Hepatocyte (in vitro differentiated cells): ENCODE data around the gene STK32C. TPM values are rescaled to one million over a fixed set of nuclear protein-coding genes. Genes with fewer than 3 reads are reported as not detected.

Source experiments
- DNase-seq: peaks from one replicate; pipeline ENCODE4 v3.0.0-alpha.2; 2016; ENCODE audit warnings: low spot score
- H2AFZ ChIP-seq: fragments of 200-600 bp; sonication (generic); 2 replicates; pipeline ENCODE4 v1.6.0; 2016; ENCODE audit warnings: antibody characterized with exemption, mild to moderate bottlenecking
- H3K27ac ChIP-seq: fragments of 200-600 bp; sonication (generic); 2 replicates; pipeline ENCODE4 v1.5.1; 2016; ENCODE audit warnings: mild to moderate bottlenecking
- H3K27me3 ChIP-seq: fragments of 200-600 bp; sonication (generic); 2 replicates; pipeline ENCODE4 v1.6.1; 2016
- H3K36me3 ChIP-seq: fragments of 200-600 bp; sonication (generic); replicated peaks from 2 replicates; pipeline ENCODE4 v1.5.1; 2016; ENCODE audit warnings: low read depth; ENCODE audit not compliant: insufficient read depth
- H3K4me1 ChIP-seq: fragments of 200-600 bp; sonication (generic); 2 replicates; pipeline ENCODE4 v1.5.1; 2016; ENCODE audit warnings: mild to moderate bottlenecking, moderate library complexity; ENCODE audit not compliant: insufficient read depth
- H3K4me2 ChIP-seq: fragments of 200-600 bp; sonication (generic); 2 replicates; pipeline ENCODE4 v1.6.0; 2016
- H3K4me3 ChIP-seq: fragments of 200-600 bp; sonication (generic); 2 replicates; pipeline ENCODE4 v1.5.1; 2016; ENCODE audit warnings: mild to moderate bottlenecking
- H3K79me2 ChIP-seq: fragments of 200-600 bp; sonication (generic); 2 replicates; pipeline ENCODE4 v1.6.0; 2017; ENCODE audit warnings: mild to moderate bottlenecking
- H3K9me2 ChIP-seq: fragments of 200-600 bp; sonication (generic); replicated peaks from 2 replicates; pipeline ENCODE4 v1.6.0; 2017; ENCODE audit warnings: mild to moderate bottlenecking; ENCODE audit not compliant: insufficient read depth
- H3K9me3 ChIP-seq: fragments of 200-600 bp; sonication (generic); 2 replicates; pipeline ENCODE4 v1.5.1; 2016; ENCODE audit warnings: low read depth, mild to moderate bottlenecking
- H4K20me1 ChIP-seq: fragments of 200-600 bp; sonication (generic); 2 replicates; pipeline ENCODE4 v1.6.0; 2016; ENCODE audit warnings: mild to moderate bottlenecking; ENCODE audit not compliant: insufficient read depth, poor library complexity, severe bottlenecking
- EZH2 ChIP-seq: fragments of 200-600 bp; sonication (generic); IDR thresholded peaks from 2 replicates; pipeline ENCODE4 v1.6.1; 2016; ENCODE audit warnings: antibody characterized with exemption, mild to moderate bottlenecking, borderline replicate concordance
- EZH2phosphoT487 ChIP-seq: fragments of 200-600 bp; sonication (generic); IDR thresholded peaks from one replicate; pipeline ENCODE4 v1.6.1; 2018; ENCODE audit warnings: antibody characterized with exemption, mild to moderate bottlenecking, low read depth, moderate library complexity; ENCODE audit not compliant: unreplicated experiment, severe bottlenecking
- WGBS: methylation state at CpG from one replicate; pipeline ENCODE4 v1.1.6; 2016; ENCODE audit warnings: low lambda C conversion rate; ENCODE audit errors: missing lambda C conversion rate; 5-methylcytosine and 5-hydroxymethylcytosine counted together
- polyA plus RNA-seq: library from polyadenylated mRNA; unstranded; fragments of >200 nt; fragmentation: Nextera tagmentation; extraction: Ambion mirVana; gene quantifications from 2 replicates; pipeline ENCODE4 v1.2.1, GENCODE V29; 2016
- total RNA-seq: library from RNA; depleted of rRNA; stranded (reverse); fragments of >200 nt; gene quantifications from 2 replicates; pipeline ENCODE4 v1.2.3, GENCODE V29; 2014
- TF ChIP-seq, protein P1 (sequence below): fragments of 200-600 bp; sonication (generic); IDR thresholded peaks from 2 replicates; pipeline ENCODE4 v1.5.1; 2016; ENCODE audit warnings: antibody characterized with exemption, mild to moderate bottlenecking; ENCODE audit not compliant: poor library complexity

Gene STK32C
- total and polyA plus RNA-seq, 2 experiments from 2014 or later, result 7.9 to 12.2 TPM

DNA sequence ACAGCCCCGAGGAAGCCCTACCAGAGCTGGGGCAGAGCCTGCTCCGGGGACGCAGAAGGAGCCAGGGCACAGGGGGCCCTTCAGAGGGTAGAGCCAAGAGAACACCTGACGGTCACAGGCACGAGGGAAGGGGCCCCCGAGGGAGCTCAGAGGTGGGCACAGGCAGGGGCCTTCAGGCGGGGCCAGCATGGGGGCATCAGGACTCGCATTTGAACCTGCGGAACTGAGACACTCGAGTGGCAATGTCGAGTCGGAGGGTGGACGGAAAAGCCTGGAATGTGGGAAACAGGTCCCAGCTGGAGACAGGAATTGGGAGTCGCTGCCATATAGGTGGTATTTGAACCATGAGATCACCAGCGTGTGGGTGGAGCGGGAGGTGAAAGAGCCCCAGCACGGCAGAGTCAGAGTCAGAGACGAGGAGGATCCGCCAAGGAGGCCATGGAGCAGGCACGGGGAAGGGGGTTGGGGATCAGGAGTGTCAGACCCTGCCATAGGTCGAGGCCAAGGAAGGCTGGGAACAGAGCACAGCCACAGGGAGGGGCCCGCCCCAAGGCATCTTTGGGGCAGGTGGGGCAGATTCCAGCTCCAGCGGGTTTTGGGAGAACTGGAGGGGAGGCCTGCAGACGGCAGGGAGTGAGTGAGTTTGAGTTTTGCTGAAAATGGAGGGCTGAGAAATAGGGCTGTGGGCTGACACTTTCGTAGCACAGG is 13.8 kb downstream of the STK32C start:
- 78% methylated on average over 24 of the region's 25 CpGs for WGBS
- H3K79me2 ChIP-seq, result no peaks in the 10 kb centered on the region
- H2AFZ ChIP-seq, result no peak overlapping the region
- no peaks in the 10 kb centered on the region for H4K20me1 ChIP-seq
- DNase-seq, result no peak
- H3K4me2 ChIP-seq, result no peak overlapping the region
- no peaks in the 10 kb centered on the region for H3K4me1 ChIP-seq
- H3K4me3 ChIP-seq, result no peak overlapping the region
- H3K9me2 ChIP-seq, result no peaks in the 10 kb centered on the region
- no peak for TF ChIP-seq EZH2
- H3K27me3 ChIP-seq, result no peaks in the 10 kb centered on the region
- no peaks in the 10 kb centered on the region for H3K9me3 ChIP-seq
- H3K36me3 ChIP-seq, result no peaks in the 10 kb centered on the region
- no peak overlapping the region for H3K27ac ChIP-seq

DNA sequence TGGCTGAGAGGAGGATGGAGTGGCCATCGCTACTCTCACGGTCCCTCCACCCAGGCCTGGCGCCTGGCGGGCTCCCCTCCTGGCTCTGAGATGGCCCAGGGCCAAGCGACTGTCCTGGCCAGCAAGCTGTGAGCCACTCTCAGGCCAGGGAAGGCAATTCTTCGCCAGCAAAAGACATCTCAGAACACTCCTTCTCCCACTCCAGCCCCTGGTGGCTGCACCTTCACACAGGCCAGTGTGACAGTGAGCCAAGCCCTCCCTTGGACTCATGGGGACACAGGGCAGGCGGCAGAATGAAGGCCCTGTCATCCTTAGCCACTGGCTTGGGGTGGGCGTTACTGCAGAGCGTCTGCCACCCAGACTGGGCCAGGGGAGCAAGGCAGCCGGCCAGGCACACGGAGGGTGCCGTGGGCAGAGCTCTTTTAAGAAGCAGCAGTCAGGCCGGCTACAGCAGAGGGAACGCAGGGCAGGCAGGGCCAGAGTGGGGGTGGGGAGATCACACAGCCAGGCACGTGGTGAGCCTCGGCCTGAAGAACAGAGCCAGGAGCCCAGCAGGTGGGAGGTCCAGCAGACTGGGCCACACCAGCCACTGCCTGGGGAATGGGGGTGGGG is 14.4 kb downstream of the STK32C start:
- H3K4me2 ChIP-seq, result no peak overlapping the region
- TF ChIP-seq, protein P1, sequence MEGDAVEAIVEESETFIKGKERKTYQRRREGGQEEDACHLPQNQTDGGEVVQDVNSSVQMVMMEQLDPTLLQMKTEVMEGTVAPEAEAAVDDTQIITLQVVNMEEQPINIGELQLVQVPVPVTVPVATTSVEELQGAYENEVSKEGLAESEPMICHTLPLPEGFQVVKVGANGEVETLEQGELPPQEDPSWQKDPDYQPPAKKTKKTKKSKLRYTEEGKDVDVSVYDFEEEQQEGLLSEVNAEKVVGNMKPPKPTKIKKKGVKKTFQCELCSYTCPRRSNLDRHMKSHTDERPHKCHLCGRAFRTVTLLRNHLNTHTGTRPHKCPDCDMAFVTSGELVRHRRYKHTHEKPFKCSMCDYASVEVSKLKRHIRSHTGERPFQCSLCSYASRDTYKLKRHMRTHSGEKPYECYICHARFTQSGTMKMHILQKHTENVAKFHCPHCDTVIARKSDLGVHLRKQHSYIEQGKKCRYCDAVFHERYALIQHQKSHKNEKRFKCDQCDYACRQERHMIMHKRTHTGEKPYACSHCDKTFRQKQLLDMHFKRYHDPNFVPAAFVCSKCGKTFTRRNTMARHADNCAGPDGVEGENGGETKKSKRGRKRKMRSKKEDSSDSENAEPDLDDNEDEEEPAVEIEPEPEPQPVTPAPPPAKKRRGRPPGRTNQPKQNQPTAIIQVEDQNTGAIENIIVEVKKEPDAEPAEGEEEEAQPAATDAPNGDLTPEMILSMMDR, result no peak
- TF ChIP-seq EZH2 (no peak), EZH2phosphoT487 (no peak)
- WGBS, result 56% methylated on average over 16 of the region's 16 CpGs

DNA sequence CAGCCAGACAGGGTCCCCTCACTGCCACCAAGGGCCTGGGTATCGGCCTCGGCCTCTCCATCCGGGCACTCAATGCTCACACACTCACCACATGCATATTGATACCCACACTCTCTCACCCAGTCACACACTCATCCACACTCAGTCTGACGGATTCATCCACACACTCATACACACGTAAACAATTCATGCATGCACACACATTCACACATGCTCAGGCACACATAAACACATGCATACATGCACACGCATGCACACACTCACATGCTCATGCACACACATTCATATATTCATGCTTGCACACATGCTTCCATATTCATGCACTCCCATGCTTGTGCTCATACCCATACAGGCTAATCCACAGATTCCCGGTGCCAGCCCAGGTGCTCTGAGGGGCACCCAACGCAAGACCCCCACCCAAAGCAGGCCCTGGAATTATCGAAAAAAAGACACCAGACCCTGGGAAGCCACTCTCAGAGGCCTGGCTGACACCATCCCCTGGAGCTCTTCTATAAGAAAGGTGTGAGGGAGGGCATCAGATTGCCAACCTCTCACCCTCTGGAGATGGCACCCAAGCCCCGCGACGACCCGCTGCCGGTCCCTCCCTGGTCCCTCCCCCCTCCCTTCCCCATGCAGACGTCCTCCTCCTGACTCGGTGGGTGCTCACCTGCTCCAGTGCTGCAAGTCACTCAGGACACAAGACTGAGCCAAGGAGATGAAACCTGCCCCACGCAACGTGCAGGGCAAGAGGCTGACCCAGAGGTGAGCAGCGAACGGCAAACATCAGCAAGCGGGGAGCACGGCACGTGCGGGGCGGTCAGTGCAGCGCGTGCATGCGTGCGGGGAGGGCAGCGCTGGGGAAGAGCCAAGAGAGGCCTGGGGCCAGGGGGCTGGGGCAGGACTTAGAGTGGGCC is 15.2 kb downstream of the STK32C start:
- no peaks in the 10 kb centered on the region for H3K79me2 ChIP-seq
- H4K20me1 ChIP-seq, result no peaks in the 10 kb centered on the region
- no peaks in the 10 kb centered on the region for H3K4me1 ChIP-seq
- TF ChIP-seq EZH2phosphoT487 (no peak), EZH2 (no peak)
- TF ChIP-seq, protein P1, result no peak
- H3K27ac ChIP-seq, result no peak overlapping the region
- no peak overlapping the region for H2AFZ ChIP-seq
- DNase-seq, result no peak
- H3K9me3 ChIP-seq, result no peaks in the 10 kb centered on the region
- no peak overlapping the region for H3K4me3 ChIP-seq
- no peaks in the 10 kb centered on the region for H3K9me2 ChIP-seq
- H3K36me3 ChIP-seq, result no peaks in the 10 kb centered on the region
- H3K4me2 ChIP-seq, result no peak overlapping the region
- peaks cover 8% of the 10 kb centered on the region for H3K27me3 ChIP-seq
- 87% methylated on average over 24 of the region's 30 CpGs for WGBS

More for the DNA sequence above, 14.4 kb downstream of the STK32C start:
- no peak for DNase-seq
- Histone ChIP-seq H3K9me2 (no peaks in the 10 kb centered on the region), H3K27ac (no peak overlapping the region), H3K4me3 (no peak overlapping the region), H3K27me3 (peaks cover 1% of the 10 kb centered on the region), H3K79me2 (no peaks in the 10 kb centered on the region), H3K36me3 (no peaks in the 10 kb centered on the region), H2AFZ (no peak overlapping the region), H3K9me3 (no peaks in the 10 kb centered on the region), H3K4me1 (no peaks in the 10 kb centered on the region), H4K20me1 (no peaks in the 10 kb centered on the region)

DNA sequence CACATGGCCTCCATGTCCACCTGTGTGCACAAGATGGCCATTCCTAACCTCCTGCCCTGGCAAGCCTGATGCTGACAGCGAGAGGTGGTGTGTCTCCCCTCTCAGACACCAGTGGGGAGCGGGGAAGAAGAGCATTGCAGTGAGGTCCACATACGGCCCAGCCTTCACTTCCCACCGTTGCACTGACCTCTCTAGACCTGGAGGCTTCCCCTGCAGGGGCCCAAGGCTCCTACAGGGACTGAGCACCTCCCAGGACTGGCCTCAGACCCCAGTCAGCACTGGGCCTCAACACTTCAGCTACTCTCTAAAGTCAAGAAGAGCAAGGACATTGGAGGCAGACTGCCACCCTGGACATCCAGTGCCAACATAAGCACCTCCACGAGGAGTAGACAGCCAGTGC is 15.9 kb downstream of the STK32C start:
- DNase-seq, result no peak
- Histone ChIP-seq H4K20me1 (no peaks in the 10 kb centered on the region), H3K4me2 (no peak overlapping the region), H3K27ac (no peak overlapping the region), H3K9me3 (no peaks in the 10 kb centered on the region), H3K36me3 (no peaks in the 10 kb centered on the region), H3K79me2 (no peaks in the 10 kb centered on the region), H3K9me2 (no peaks in the 10 kb centered on the region), H3K27me3 (peaks cover 8% of the 10 kb centered on the region), H3K4me1 (no peaks in the 10 kb centered on the region), H2AFZ (no peak overlapping the region), H3K4me3 (no peak overlapping the region)
- TF ChIP-seq EZH2phosphoT487 (no peak), EZH2 (no peak)
- TF ChIP-seq, protein P1, result no peak
- 86% methylated on average over 5 of the region's 5 CpGs for WGBS
